GM19467 (cell line): ENCODE data around the gene SPP1.
"Not testable (repeated sequence)": the region's sequence is repeated elsewhere in the genome, so short reads cannot be mapped to it uniquely, and the experiment has no call there.

Experiments
- ATAC-seq: cut with Tn5 transposase; IDR thresholded peaks from one replicate; pipeline ENCODE4 v1.9.1; 2021; ENCODE audit warnings: mild to moderate bottlenecking, moderate library complexity; ENCODE audit not compliant: unreplicated experiment

The SPP1 gene

GRCh38 chr4:87985097-87985886 lies 9.8 kb downstream of the SPP1 start:
- ATAC-seq, result peak; percentile 73

- ATAC-seq, result no peak
These were observed 10.3 kb downstream of the SPP1 start for GRCh38 chr4:87985887-87986200.

- no peak for ATAC-seq
These were observed 11.0 kb downstream of the SPP1 start for GRCh38 chr4:87986508-87986907.

- no peak for ATAC-seq
These were observed 14.3 kb downstream of the SPP1 start for GRCh38 chr4:87989765-87990164.

- ATAC-seq, result no peak
These were observed 19.9 kb downstream of the SPP1 start for GRCh38 chr4:87995435-87995834.

GRCh38 chr4:87999191-87999691 lies 23.7 kb downstream of the SPP1 start:
- ATAC-seq, result not testable (repeated sequence)

- no peak for ATAC-seq
These were observed 26.4 kb downstream of the SPP1 start for GRCh38 chr4:88001871-88002270.

GRCh38 chr4:88002786-88003185 lies 27.3 kb downstream of the SPP1 start:
- ATAC-seq, result no peak

GRCh38 chr4:88003261-88003660 lies 27.7 kb downstream of the SPP1 start:
- no peak for ATAC-seq

- ATAC-seq, result no peak
These were observed 29.6 kb downstream of the SPP1 start for GRCh38 chr4:88005076-88005475.

- ATAC-seq, result no peak
These were observed 30.4 kb downstream of the SPP1 start for GRCh38 chr4:88005946-88006345.

- ATAC-seq, result no peak
These were observed 31.4 kb downstream of the SPP1 start for GRCh38 chr4:88006956-88007303.

- ATAC-seq, result peak; percentile 84
These were observed 32.0 kb downstream of the SPP1 start, which contains the start of gene PKD2 for GRCh38 chr4:88007304-88008121. Gene PKD2, plus strand, starts transcription at chr4:88007635. Its CDS starts 99 bp downstream, at chr4:88007734.

GRCh38 chr4:88008122-88008742 lies 32.7 kb downstream of the SPP1 start:
- ATAC-seq, result peak; percentile 38

GRCh38 chr4:88008743-88009171 lies 33.2 kb downstream of the SPP1 start:
- ATAC-seq, result no peak

GRCh38 chr4:88009871-88010270 lies 34.4 kb downstream of the SPP1 start:
- ATAC-seq, result no peak

GRCh38 chr4:88010966-88011365 lies 35.5 kb downstream of the SPP1 start:
- no peak for ATAC-seq

GRCh38 chr4:88012647-88013046 lies 37.1 kb downstream of the SPP1 start:
- no peak for ATAC-seq

GRCh38 chr4:88014386-88014905 lies 38.9 kb downstream of the SPP1 start:
- ATAC-seq, result no peak

- no peak for ATAC-seq
These were observed 40.3 kb downstream of the SPP1 start for GRCh38 chr4:88015659-88016295.
